Thoracic aorta (tissue), 2 donors: ENCODE data around the gene DSTYK. TPM values are rescaled to one million over a fixed set of nuclear protein-coding genes. Genes with fewer than 3 reads are reported as not detected.

Source experiments
- ATAC-seq: fragments of 150-250 bp; one replicate; pipeline ENCODE4 v1.8.0; 2017; ENCODE audit warnings: low read depth; ENCODE audit not compliant: insufficient number of reproducible peaks, low FRiP score
- DNase-seq: peaks from one replicate; pipeline ENCODE4 v3.0.0-alpha.2; 2020; ENCODE audit warnings: low spot score
- H3K27ac ChIP-seq, 2 donors: fragments of 200-600 bp; sonication (generic); 1 replicate in 1 of 2; 2 replicates in 1 of 2; pipeline ENCODE4 v1.5.1; 2016; ENCODE audit warnings: mild to moderate bottlenecking in 2 of 2, moderate library complexity in 2 of 2
- H3K27me3 ChIP-seq: fragments of 200-600 bp; sonication (generic); replicated peaks from 2 replicates; pipeline ENCODE4 v1.6.0; 2016; ENCODE audit warnings: mild to moderate bottlenecking; ENCODE audit not compliant: insufficient read depth
- H3K36me3 ChIP-seq: fragments of 200-600 bp; sonication (generic); one replicate; pipeline ENCODE4 v1.5.1; 2016
- H3K4me1 ChIP-seq, 2 donors: fragments of 200-600 bp; sonication (generic); 1 replicate in 1 of 2; 2 replicates in 1 of 2; pipeline versions ENCODE4 v1.5.1 to v1.6.0; 2016; ENCODE audit warnings: low read depth in 2 of 2, mild to moderate bottlenecking in 1 of 2; ENCODE audit not compliant: control insufficient read depth in 1 of 2
- H3K4me3 ChIP-seq: fragments of 200-600 bp; sonication (generic); 2 replicates; pipeline ENCODE4 v1.5.1; 2016; ENCODE audit warnings: mild to moderate bottlenecking
- H3K9me3 ChIP-seq: fragments of 200-600 bp; sonication (generic); 2 replicates; pipeline ENCODE4 v1.5.1; 2016
- CTCF ChIP-seq: fragments of 200-600 bp; sonication (generic); IDR thresholded peaks from one replicate; pipeline ENCODE4 v1.5.1; 2019; ENCODE audit warnings: antibody characterized with exemption
- total RNA-seq, 2 donors: library from RNA; depleted of rRNA; stranded (reverse); fragments of >200 nt; gene quantifications; one replicate each; pipeline versions ENCODE4 v1.1.0 to v1.2.3, GENCODE V29; 2016

Gene DSTYK
- total RNA-seq, 2 donors from 2014 or later = 12.9 to 14.4 TPM

- H3K27ac ChIP-seq = peak overlapping the region; percentile 86 to 88
These were observed 39.2 kb upstream of the DSTYK start for GRCh38 chr1:205250699-205251098.

GRCh38 chr1:205249651-205250050 lies 38.1 kb upstream of the DSTYK start:
- no peaks in the 10 kb centered on the region for H3K27me3 ChIP-seq
- no peaks in the 10 kb centered on the region for H3K9me3 ChIP-seq
- ATAC-seq (no peak), DNase-seq (no peak)
- peak overlapping the region; percentile 20 for H3K4me3 ChIP-seq
- TF ChIP-seq CTCF = no peak
- no peaks in the 10 kb centered on the region for H3K36me3 ChIP-seq
- peaks cover 23 to 62% of the 10 kb centered on the region in 2 donors for H3K4me1 ChIP-seq
- peak overlapping the region; percentile 81 to 86 for H3K27ac ChIP-seq

More at GRCh38 chr1:205250699-205251098, 39.2 kb upstream of the DSTYK start:
- TF ChIP-seq CTCF = no peak
- ATAC-seq = no peak
- Histone ChIP-seq H3K4me1 (peaks cover 23 to 63% of the 10 kb centered on the region in 2 donors), H3K27me3 (no peaks in the 10 kb centered on the region), H3K4me3 (no peak overlapping the region), H3K9me3 (no peaks in the 10 kb centered on the region), H3K36me3 (no peaks in the 10 kb centered on the region)
- no peak for DNase-seq

- peak overlapping the region; percentile 81 to 86 for H3K27ac ChIP-seq
- ATAC-seq (peak; percentile 18), DNase-seq (peak; percentile 76)
- H3K27me3 ChIP-seq = no peaks in the 10 kb centered on the region
- H3K36me3 ChIP-seq = no peaks in the 10 kb centered on the region
- TF ChIP-seq CTCF = no peak
- H3K9me3 ChIP-seq = no peaks in the 10 kb centered on the region
- H3K4me1 ChIP-seq = peaks cover 23 to 62% of the 10 kb centered on the region in 2 donors
- peak overlapping the region; percentile 20 for H3K4me3 ChIP-seq
These were observed 37.5 kb upstream of the DSTYK start for GRCh38 chr1:205248793-205249601.

- ATAC-seq = no peak
These were observed 35.8 kb upstream of the DSTYK start for GRCh38 chr1:205247130-205247921.

More at GRCh38 chr1:205247130-205247921, 35.8 kb upstream of the DSTYK start:
- no peaks in the 10 kb centered on the region for H3K9me3 ChIP-seq
- H3K27ac ChIP-seq = peak overlapping the region; percentile 81 to 86
- H3K4me3 ChIP-seq = no peak overlapping the region
- TF ChIP-seq CTCF = no peak
- H3K27me3 ChIP-seq = no peaks in the 10 kb centered on the region
- DNase-seq = no peak
- peaks cover 23 to 60% of the 10 kb centered on the region in 2 donors for H3K4me1 ChIP-seq
- H3K36me3 ChIP-seq = peaks cover 4% of the 10 kb centered on the region
